ENCODE data around the gene KIAA1549. TPM values are rescaled to one million over a fixed set of nuclear protein-coding genes. Genes with fewer than 3 reads are reported as not detected.

Gene KIAA1549
- total and polyA plus RNA-seq, 8 donors, result 0.15 to 7.8 (median 1.4) TPM

DNA sequence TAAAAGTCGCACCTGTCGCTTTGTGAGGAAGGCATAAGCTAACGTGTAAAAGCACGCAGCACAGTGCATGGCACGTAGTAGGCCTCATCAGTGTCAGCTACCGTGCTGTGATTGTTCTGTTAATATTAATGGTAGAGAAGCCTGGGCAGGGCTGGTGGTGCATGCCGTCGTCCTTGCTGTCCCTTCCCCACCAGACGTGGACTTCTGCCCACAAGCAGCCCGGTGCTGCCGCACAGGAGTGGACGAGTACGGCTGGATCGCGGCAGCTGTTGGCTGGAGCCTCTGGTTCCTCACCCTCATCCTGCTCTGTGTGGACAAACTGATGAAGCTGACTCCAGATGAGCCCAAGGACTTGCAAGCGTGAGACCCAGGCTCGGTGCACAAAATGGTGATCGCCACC, 178.5 kb downstream of the KIAA1549 start:
- TF ChIP-seq POLR2A (IDR thresholded peaks at IDR 0.05) (no peak), POLR2AphosphoS5 (IDR thresholded peaks at IDR 0.05) (no peak), EP300 (IDR thresholded peaks at IDR 0.05) (no peak)
- TF ChIP-seq, protein P1, sequence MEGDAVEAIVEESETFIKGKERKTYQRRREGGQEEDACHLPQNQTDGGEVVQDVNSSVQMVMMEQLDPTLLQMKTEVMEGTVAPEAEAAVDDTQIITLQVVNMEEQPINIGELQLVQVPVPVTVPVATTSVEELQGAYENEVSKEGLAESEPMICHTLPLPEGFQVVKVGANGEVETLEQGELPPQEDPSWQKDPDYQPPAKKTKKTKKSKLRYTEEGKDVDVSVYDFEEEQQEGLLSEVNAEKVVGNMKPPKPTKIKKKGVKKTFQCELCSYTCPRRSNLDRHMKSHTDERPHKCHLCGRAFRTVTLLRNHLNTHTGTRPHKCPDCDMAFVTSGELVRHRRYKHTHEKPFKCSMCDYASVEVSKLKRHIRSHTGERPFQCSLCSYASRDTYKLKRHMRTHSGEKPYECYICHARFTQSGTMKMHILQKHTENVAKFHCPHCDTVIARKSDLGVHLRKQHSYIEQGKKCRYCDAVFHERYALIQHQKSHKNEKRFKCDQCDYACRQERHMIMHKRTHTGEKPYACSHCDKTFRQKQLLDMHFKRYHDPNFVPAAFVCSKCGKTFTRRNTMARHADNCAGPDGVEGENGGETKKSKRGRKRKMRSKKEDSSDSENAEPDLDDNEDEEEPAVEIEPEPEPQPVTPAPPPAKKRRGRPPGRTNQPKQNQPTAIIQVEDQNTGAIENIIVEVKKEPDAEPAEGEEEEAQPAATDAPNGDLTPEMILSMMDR (IDR thresholded peaks at IDR 0.05), result no peak
- WGBS, 5 donors, result 94 to 98% (median 96%) methylated on average over 11 to 18 of the region's 18 CpGs
- Histone ChIP-seq H3K36me3 (no peaks in the 10 kb centered on the region), H3K4me1 (no peaks in the 10 kb centered on the region), H3K4me3 (no peak overlapping the region), H3K9me3 (peaks cover 0 to 3% (median 0%) of the 10 kb centered on the region in 4 donors), H3K27ac (no peak overlapping the region), H3K27me3 (peaks cover 0 to 10% (median 0%) of the 10 kb centered on the region in 3 donors)
- no peak for DNase-seq
- intact Hi-C loops (cut with DNase I; ENCODE audit: low total_unique reads), result no loop called here

DNA sequence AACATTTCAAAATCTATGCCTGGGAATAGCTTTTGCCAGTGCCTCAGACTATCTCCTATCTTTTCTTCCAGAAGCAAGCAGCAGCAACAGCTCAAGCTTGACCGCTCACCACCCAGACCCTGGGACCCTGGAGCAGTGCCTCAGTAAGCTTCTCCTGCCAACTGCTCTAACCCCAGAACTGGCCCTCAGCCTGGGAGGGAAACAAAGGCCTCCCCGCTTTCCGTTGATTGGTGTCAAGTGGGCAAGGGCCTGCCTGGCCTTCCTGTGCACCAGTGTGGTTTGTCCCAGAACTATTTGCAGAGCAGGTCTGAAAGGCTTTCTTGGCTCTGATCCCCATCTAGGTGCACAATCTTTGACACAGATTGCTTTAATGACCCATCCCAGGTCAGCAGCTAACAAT, 179.9 kb downstream of the KIAA1549 start:
- peaks cover 0 to 15% (median 0%) of the 10 kb centered on the region in 3 donors for H3K27me3 ChIP-seq
- no peak overlapping the region for H3K27ac ChIP-seq
- peak in 1 of 2 donors; percentile 26 for DNase-seq
- H3K36me3 ChIP-seq, result no peaks in the 10 kb centered on the region
- H3K4me1 ChIP-seq, result no peaks in the 10 kb centered on the region
- no peak for TF ChIP-seq POLR2A (IDR thresholded peaks at IDR 0.05)
- no peak for TF ChIP-seq EP300 (IDR thresholded peaks at IDR 0.05)
- TF ChIP-seq POLR2AphosphoS5 (IDR thresholded peaks at IDR 0.05), result no peak
- TF ChIP-seq, protein P1 (IDR thresholded peaks at IDR 0.05), result no peak
- intact Hi-C loops (cut with DNase I; ENCODE audit: low total_unique reads), result no loop called here
- H3K9me3 ChIP-seq, result no peaks in the 10 kb centered on the region
- 36 to 95% (median 64%) methylated on average over 3 of the region's 3 CpGs for WGBS, 5 donors
- no peak overlapping the region for H3K4me3 ChIP-seq

DNA sequence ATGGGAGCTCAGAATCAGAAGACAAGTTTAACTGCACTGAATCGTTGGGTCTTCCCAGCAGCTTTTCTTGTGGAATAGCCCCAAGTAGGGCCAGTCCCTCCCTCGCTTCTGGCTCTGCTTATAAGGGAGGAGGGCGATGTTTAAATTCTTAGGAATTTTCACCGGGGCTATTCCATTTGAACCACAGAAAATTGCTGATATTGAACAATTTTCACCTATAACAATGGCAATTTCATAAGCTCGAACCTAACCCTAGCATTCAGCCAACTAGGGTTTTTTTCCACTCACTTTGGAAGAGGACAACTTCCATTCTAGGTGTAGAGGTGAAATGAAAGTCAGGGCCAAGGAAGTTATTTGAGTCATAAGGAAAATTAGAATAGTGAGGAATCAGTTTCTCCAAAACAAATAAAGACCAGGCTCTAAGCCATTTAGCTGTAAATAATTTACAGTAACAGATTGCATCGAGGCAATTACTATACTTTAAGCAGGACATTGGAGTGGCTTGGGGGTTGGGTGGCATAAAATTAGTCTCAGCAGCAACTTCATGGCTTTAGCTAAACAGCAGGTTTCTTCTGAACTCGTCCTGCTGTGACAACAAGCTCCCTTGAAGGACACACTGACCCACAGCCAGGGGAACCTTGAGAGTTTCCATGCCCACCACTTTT, 181.7 kb downstream of the KIAA1549 start:
- no peak for TF ChIP-seq EP300 (IDR thresholded peaks at IDR 0.05)
- TF ChIP-seq, protein P1 (IDR thresholded peaks at IDR 0.05), result no peak
- no peak for TF ChIP-seq POLR2A (IDR thresholded peaks at IDR 0.05)
- no peak for TF ChIP-seq POLR2AphosphoS5 (IDR thresholded peaks at IDR 0.05)
- Histone ChIP-seq H3K27me3 (peaks cover 0 to 15% (median 0%) of the 10 kb centered on the region in 3 donors), H3K4me1 (no peaks in the 10 kb centered on the region), H3K27ac (no peak overlapping the region), H3K4me3 (no peak overlapping the region), H3K9me3 (no peaks in the 10 kb centered on the region), H3K36me3 (no peaks in the 10 kb centered on the region)
- WGBS, 5 donors, result 55 to 63% (median 61%) methylated on average over 7 of the region's 7 CpGs
- intact Hi-C loops (cut with DNase I; ENCODE audit: low total_unique reads), result no loop called here
- peak in 1 of 2 donors; percentile 10 for DNase-seq

DNA sequence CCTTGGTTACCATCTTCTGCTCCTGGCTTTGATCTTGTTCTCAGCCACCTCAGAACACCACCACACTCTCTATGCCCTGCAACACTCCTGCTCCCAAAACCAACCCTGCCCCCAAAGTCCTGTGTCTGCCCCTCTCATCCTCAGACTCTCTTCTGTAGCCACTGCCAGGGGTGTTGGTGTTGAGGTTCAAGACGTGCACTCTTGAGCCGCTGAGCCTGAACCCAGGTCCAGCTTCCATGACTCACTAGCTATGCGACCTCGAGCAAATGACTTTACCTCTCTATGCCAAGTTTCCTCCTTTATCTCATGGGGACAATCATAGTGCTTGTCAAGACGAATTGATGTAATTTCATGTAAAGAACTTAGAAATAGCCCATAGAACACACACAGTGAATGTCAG, 182.4 kb downstream of the KIAA1549 start:
- Histone ChIP-seq H3K4me1 (no peaks in the 10 kb centered on the region), H3K27me3 (peaks cover 0 to 15% (median 0%) of the 10 kb centered on the region in 3 donors), H3K36me3 (no peaks in the 10 kb centered on the region), H3K9me3 (no peaks in the 10 kb centered on the region), H3K27ac (no peak overlapping the region), H3K4me3 (no peak overlapping the region)
- no peak for DNase-seq
- WGBS, 5 donors, result 62 to 72% (median 68%) methylated on average over 5 of the region's 5 CpGs
- intact Hi-C loops (cut with DNase I; ENCODE audit: low total_unique reads), result no loop called here
- no peak for TF ChIP-seq EP300 (IDR thresholded peaks at IDR 0.05)
- TF ChIP-seq POLR2AphosphoS5 (IDR thresholded peaks at IDR 0.05), result no peak
- no peak for TF ChIP-seq POLR2A (IDR thresholded peaks at IDR 0.05)
- TF ChIP-seq, protein P1 (IDR thresholded peaks at IDR 0.05), result no peak

Measured in stomach (tissue), 9 donors.